Right cardiac atrium (tissue), 5 donors: ENCODE measurements around the gene DRAXIN. TPM values are rescaled to one million over a fixed set of nuclear protein-coding genes. Genes with fewer than 3 reads are reported as not detected.

Experiments
- ATAC-seq, 2 donors: fragments of 200-7000 bp; cut with Tn5 transposase; one replicate each; pipeline versions ENCODE4 v1.8.0 to v1.9.1; 2020; ENCODE audit warnings: moderate library complexity in 2 of 2, mild to moderate bottlenecking in 1 of 2
- DNase-seq, 3 donors: peaks; one replicate each; pipeline ENCODE4 v3.0.0-alpha.2; 2020
- H3K27ac ChIP-seq: one replicate; pipeline ENCODE4 v1.5.1; 2013; ENCODE audit warnings: mild to moderate bottlenecking, low read length, control low read depth, moderate library complexity
- H3K27me3 ChIP-seq: one replicate; pipeline ENCODE4 v1.6.1; 2013; ENCODE audit not compliant: control insufficient read depth, insufficient read depth
- H3K4me1 ChIP-seq: one replicate; pipeline ENCODE4 v1.6.1; 2013; ENCODE audit warnings: low read length; ENCODE audit not compliant: control insufficient read depth, insufficient read depth
- H3K4me3 ChIP-seq: one replicate; pipeline ENCODE4 v1.5.1; 2013; ENCODE audit warnings: low read length, control low read depth
- H3K9me3 ChIP-seq: one replicate; pipeline ENCODE4 v1.6.1; 2013; ENCODE audit warnings: low read length; ENCODE audit not compliant: control insufficient read depth
- WGBS: extraction: QIAGEN DNeasy Blood & Tissue Kit; methylation state at CpG from one replicate; pipeline ENCODE4 v1.1.7; 2013; 5-methylcytosine and 5-hydroxymethylcytosine counted together
- intact Hi-C, 4 donors: fragments of 100-400 bp; cut with DNase I; formaldehyde crosslinking; loops; one replicate each; pipeline versions ENCODE4 v1.11.0 to v1.14.0; 2022 to 2023
- polyA plus RNA-seq: library from polyadenylated mRNA; stranded (reverse); fragments of 200-250 nt; gene quantifications from one replicate; pipeline ENCODE4 v1.2.3, GENCODE V29; 2013
- total RNA-seq, 4 donors: library from RNA; stranded (reverse); fragmentation: NEBNext Ultra II Directional; extraction: Animal tissue kit (Norgen Biotek cat#: 25700); gene quantifications; one replicate each; pipeline ENCODE4 v1.2.1, GENCODE V29; 2021
- donor health status: healthy with polysubstance abuse.
- donor health status: DM: no; HTN: yes; CAD: no.
- donor health status: DM: no; HTN: no; CAD: no.
- donor health status: DM: no; HTN: yes; CAD: no; lungs with severe emphysema.
- donor health status: DM: yes; HTN: yes; CAD: no.

Gene DRAXIN
- total and polyA plus RNA-seq, 5 donors, result 0.02 to 0.08 (median 0.03) TPM; not detected in 1

DNA sequence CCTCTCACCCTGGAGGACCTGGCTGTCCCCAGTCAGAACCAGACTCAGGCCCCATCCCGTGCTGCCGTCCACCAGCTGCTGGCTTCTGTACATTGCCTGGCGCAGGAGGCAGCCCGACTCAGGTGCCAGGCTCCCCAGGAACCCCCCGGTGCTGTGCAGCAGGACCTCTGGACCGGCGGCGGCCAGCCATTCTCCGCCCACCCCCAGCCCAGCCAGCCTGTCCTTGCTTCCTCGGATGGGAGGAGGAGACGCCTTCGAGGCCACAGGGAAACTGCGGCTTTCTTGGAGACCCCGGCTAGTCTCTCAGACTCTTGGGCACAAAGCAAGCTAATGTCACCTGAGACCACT lies 74.9 kb downstream of the DRAXIN start:
- no peaks in the 10 kb centered on the region for H3K4me1 ChIP-seq
- ATAC-seq (peak in 1 of 2 donors; percentile 4), DNase-seq (peak in 1 of 3 donors; percentile 49)
- intact Hi-C loops, result no loop called here
- no peaks in the 10 kb centered on the region for H3K9me3 ChIP-seq
- H3K27me3 ChIP-seq, result no peaks in the 10 kb centered on the region
- WGBS, result 79% methylated on average over 14 of the region's 14 CpGs
- H3K4me3 ChIP-seq, result no peak overlapping the region
- H3K27ac ChIP-seq, result no peak overlapping the region

DNA sequence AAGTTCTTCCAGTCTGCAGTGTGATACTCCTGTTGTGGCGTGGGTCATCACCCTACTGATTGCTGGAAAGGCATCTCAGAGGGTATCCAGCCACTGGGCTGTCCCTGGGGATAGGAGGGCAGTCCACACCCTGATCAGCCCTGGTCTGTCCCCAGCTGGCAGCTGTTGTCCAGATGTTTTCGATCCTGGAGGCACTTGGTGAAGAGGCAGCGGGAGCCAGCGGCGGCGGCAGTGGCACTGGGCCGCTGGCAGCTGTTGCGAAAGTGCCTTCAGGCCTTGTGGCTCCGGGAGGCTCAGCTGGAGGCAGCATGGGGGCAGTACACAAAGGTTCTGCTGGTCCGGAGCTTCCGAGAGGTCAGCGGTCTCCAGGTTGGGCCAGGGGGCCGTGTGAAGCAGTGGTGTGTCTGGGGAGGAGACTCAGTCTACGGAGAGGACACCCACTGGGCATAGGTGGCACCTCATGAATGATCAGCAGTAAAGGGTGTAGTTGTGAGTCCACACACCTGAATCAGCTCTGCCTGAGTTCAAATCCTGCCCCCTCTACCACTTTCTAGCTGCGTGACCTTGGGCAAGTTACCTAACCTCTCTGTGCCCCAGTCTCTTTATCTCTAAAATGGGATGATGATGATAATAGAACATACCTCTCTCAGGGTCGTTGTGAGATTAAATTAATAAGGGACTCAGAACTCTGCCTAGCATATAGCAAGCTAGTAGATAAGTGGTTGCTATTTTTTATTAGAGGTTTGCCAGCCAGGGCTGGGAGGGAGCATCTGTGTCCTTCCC lies 76.6 kb downstream of the DRAXIN start:
- H3K27ac ChIP-seq, result no peak overlapping the region
- H3K4me1 ChIP-seq, result no peaks in the 10 kb centered on the region
- no peak overlapping the region for H3K4me3 ChIP-seq
- intact Hi-C loops, result no loop called here
- H3K27me3 ChIP-seq, result no peaks in the 10 kb centered on the region
- ATAC-seq (no peak), DNase-seq (peak in 2 of 3 donors; percentile 36 to 41)
- H3K9me3 ChIP-seq, result no peaks in the 10 kb centered on the region
- 79% methylated on average over 16 of the region's 16 CpGs for WGBS

DNA sequence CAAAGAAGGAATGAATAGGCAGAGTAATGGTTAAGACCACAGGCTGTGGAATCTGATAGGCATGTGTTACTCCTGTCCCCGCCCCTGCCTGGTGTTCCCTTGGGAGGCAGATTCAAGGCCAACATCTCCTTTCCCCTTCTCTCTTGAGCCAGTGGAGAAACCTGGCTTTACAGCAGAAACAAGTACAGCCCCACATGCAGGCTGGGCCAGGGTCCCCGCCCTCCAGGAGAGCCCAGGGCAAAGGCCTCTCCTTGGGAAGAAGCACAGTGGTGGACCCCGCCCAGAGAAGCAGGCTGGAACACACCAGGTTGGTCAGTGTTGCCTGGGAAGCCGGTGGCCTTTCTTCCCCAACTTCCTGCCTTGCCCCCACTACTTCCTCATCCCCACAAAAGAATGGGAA lies 77.3 kb downstream of the DRAXIN start:
- H3K9me3 ChIP-seq, result no peaks in the 10 kb centered on the region
- H3K27me3 ChIP-seq, result no peaks in the 10 kb centered on the region
- no peaks in the 10 kb centered on the region for H3K4me1 ChIP-seq
- intact Hi-C loops, result no loop called here
- no peak overlapping the region for H3K4me3 ChIP-seq
- 46% methylated on average over 4 of the region's 4 CpGs for WGBS
- peak in 2 of 3 donors; percentile 33 to 36 for DNase-seq
- H3K27ac ChIP-seq, result no peak overlapping the region
- ATAC-seq, result peak in 1 of 2 donors; percentile 27

DNA sequence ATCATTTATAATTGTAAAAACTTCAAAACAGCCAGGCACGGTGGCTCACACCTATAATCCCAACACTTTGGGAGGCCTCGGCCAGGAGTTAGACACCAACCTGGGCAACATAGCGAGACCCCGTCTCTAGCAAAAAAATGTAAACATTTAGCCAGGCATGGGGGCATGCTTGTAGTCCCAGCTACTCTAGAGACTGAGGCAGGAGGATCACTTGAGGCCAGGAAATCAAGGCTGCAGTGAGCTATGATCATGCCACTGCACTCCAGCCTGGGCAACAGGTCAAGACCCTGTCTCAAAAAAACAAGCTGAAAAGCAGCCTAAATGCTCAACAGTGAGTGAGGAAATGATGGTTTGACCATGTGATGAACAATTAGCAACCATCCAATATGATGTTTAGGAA lies 77.8 kb downstream of the DRAXIN start:
- Histone ChIP-seq H3K27ac (no peak overlapping the region), H3K9me3 (no peaks in the 10 kb centered on the region)

GRCh38 chr1:11770011-11770410 lies 78.5 kb downstream of the DRAXIN start:
- Histone ChIP-seq H3K9me3 (no peaks in the 10 kb centered on the region), H3K27ac (no peak overlapping the region), H3K27me3 (no peaks in the 10 kb centered on the region), H3K4me1 (no peaks in the 10 kb centered on the region), H3K4me3 (no peak overlapping the region)
- no peak for ATAC-seq
- intact Hi-C loops, result no loop called here
- no peak for DNase-seq

More for the DNA sequence above, 77.8 kb downstream of the DRAXIN start:
- ATAC-seq (no peak), DNase-seq (peak in 2 of 3 donors; percentile 10 to 14)
- Histone ChIP-seq H3K4me1 (no peaks in the 10 kb centered on the region), H3K27me3 (no peaks in the 10 kb centered on the region), H3K4me3 (no peak overlapping the region)
- WGBS, result 80% methylated on average over 4 of the region's 4 CpGs
- intact Hi-C loops, result no loop called here

DNA sequence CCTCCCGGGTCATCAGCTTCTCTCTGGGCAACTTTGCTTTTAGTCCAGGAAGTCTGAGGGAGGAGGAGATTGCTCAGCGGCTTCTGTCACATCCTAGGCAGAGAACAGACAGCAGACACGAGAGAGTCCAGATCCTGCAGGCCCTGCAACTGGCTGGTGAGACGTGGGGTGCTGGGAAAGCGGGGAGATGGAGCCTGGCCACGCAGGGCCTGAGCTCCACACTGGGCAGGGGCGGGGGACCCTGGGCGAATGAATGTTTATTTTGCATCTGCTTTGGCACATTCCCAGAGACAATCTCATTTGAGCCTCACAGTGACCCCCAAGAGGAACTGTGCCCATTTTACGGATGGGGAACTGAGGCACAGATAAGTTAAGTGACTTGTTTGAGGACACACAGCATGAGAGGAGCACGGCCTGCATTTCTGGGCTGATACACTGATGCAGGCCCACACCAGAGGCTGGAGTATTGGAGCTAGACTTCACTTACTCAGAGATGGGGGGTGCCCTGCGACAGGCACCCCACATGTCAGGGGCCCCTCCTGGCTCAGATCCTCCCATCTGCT lies 80.1 kb downstream of the DRAXIN start:
- WGBS, result 71% methylated on average over 11 of the region's 11 CpGs

DNA sequence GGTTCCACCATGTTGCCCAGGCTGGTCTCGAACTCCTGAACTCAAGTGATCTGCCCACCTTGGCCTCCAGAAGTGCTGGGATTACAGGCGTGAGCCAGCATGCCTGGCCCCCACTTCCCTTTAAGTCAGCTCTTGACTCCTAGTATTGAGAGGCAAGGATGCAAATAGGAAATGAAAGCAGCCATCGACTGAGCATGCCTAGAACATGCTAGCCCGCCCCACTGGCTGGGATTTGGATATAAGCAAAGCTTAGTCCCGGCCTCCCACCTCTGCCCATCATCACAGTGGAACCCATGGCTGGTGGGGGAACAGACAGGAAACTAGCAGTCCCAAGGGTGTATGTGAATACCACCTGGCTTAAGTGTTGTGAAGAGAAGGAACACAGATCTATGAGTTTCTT lies 80.9 kb downstream of the DRAXIN start:
- whole genome bisulfite sequencing, result 59% methylated on average over 5 of the region's 5 CpGs
- intact Hi-C loops, result no loop called here
- Histone ChIP-seq H3K27ac (no peak overlapping the region), H3K9me3 (no peaks in the 10 kb centered on the region), H3K27me3 (no peaks in the 10 kb centered on the region), H3K4me1 (no peaks in the 10 kb centered on the region), H3K4me3 (no peak overlapping the region)
- ATAC-seq (no peak), DNase-seq (peak in 2 of 3 donors; percentile 39 to 42)

More for the DNA sequence above, 80.1 kb downstream of the DRAXIN start:
- Histone ChIP-seq H3K9me3 (no peaks in the 10 kb centered on the region), H3K4me1 (no peaks in the 10 kb centered on the region), H3K27ac (no peak overlapping the region), H3K27me3 (no peaks in the 10 kb centered on the region), H3K4me3 (no peak overlapping the region)
- no peak for ATAC-seq
- peak in 2 of 3 donors; percentile 7 to 14 for DNase-seq
- intact Hi-C loops, result no loop called here

DNA sequence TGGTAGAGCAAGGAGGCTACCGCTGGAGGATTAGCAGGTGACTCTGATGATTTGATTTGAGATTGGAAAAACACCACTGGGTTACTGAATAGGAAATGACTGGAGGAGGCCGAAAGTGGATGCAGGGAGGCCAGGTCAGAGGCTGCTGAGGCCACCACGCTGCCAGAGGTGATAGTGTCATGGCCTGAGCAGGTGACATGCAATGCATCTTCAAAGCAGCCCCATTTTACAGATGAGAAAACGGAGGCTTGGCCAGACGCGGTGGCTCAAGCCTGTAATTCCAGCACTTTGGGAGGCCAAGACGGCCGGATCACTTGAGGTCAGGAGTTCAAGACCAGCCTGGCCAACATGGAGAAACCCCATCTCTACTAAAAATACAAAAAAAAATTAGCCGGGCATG lies 83.2 kb downstream of the DRAXIN start:
- ATAC-seq, result no peak
- intact Hi-C loops, result no loop called here
- H3K27me3 ChIP-seq, result no peaks in the 10 kb centered on the region
- DNase-seq, result peak in 2 of 3 donors; percentile 2 to 7
- H3K9me3 ChIP-seq, result no peaks in the 10 kb centered on the region
- no peak overlapping the region for H3K27ac ChIP-seq
- H3K4me1 ChIP-seq, result no peaks in the 10 kb centered on the region
- no peak overlapping the region for H3K4me3 ChIP-seq
- 92% methylated on average over 9 of the region's 9 CpGs for WGBS

Other genes starting within 250 kb of the DRAXIN start
- gene DISP3, start 212.6 kb upstream of the DRAXIN start, total RNA-seq, result under 1 TPM in 1 of 4 donors, not detected in 3; 0.06 TPM
- 0.02 TPM for gene DISP3, start 212.6 kb upstream of the DRAXIN start, polyA plus RNA-seq
- 10 to 100 TPM in 1 of 4 donors, 1 to 10 TPM in 3; 5.4 to 10.6 (median 6.5) TPM for gene FBXO2, start 37.3 kb upstream of the DRAXIN start, total RNA-seq
- gene FBXO2, start 37.3 kb upstream of the DRAXIN start, polyA plus RNA-seq, result 14.0 TPM
- 10 to 100 TPM; 18.5 to 30.1 (median 24.8) TPM for gene FBXO44, start 36.8 kb upstream of the DRAXIN start, total RNA-seq
- 25.1 TPM for gene FBXO44, start 36.8 kb upstream of the DRAXIN start, polyA plus RNA-seq
- 1 to 10 TPM; 4.5 to 7.9 (median 5.9) TPM for gene FBXO6, start 27.5 kb upstream of the DRAXIN start, total RNA-seq
- gene FBXO6, start 27.5 kb upstream of the DRAXIN start, polyA plus RNA-seq, result 9.9 TPM
- 10 to 100 TPM; 15.5 to 20.3 (median 16.7) TPM for gene MAD2L2, start 10.6 kb upstream of the DRAXIN start, total RNA-seq
- gene MAD2L2, start 10.6 kb upstream of the DRAXIN start, polyA plus RNA-seq, result 22.8 TPM
- gene AGTRAP, start 44.4 kb downstream of the DRAXIN start, total RNA-seq, result 10 to 100 TPM; 17.5 to 25.0 (median 21.9) TPM
- 23.9 TPM for gene AGTRAP, start 44.4 kb downstream of the DRAXIN start, polyA plus RNA-seq
- 1 to 10 TPM; 1.3 to 2.7 (median 2.0) TPM for gene C1orf167, start 70.5 kb downstream of the DRAXIN start, total RNA-seq
- gene C1orf167, start 70.5 kb downstream of the DRAXIN start, polyA plus RNA-seq, result 4.0 TPM
- 10 to 100 TPM; 46.6 to 75.2 (median 58.9) TPM for gene MTHFR, start 114.3 kb downstream of the DRAXIN start, total RNA-seq
- 36.7 TPM for gene MTHFR, start 114.3 kb downstream of the DRAXIN start, polyA plus RNA-seq
- gene CLCN6, start 114.5 kb downstream of the DRAXIN start, total RNA-seq, result 10 to 100 TPM; 30.4 to 54.9 (median 36.8) TPM
- gene CLCN6, start 114.5 kb downstream of the DRAXIN start, polyA plus RNA-seq, result 16.2 TPM
- over 10,000 TPM; 26,185 to 59,291 (median 38,228) TPM for gene NPPA, start 156.1 kb downstream of the DRAXIN start, total RNA-seq
- gene NPPA, start 156.1 kb downstream of the DRAXIN start, polyA plus RNA-seq, result 45,715 TPM
- 1,000 to 10,000 TPM in 1 of 4 donors, 100 to 1,000 TPM in 1, 10 to 100 TPM in 2; 37.1 to 2,245 (median 160) TPM for gene NPPB, start 167.2 kb downstream of the DRAXIN start, total RNA-seq
- gene NPPB, start 167.2 kb downstream of the DRAXIN start, polyA plus RNA-seq, result 1,679 TPM
- gene KIAA2013, start 234.7 kb downstream of the DRAXIN start, total RNA-seq, result 10 to 100 TPM; 34.6 to 38.1 (median 36.3) TPM
- gene KIAA2013, start 234.7 kb downstream of the DRAXIN start, polyA plus RNA-seq, result 37.3 TPM
- 10 to 100 TPM; 49.5 to 77.8 (median 63.1) TPM for gene PLOD1, start 243.0 kb downstream of the DRAXIN start, total RNA-seq
- 51.0 TPM for gene PLOD1, start 243.0 kb downstream of the DRAXIN start, polyA plus RNA-seq